A549 (cell line): ENCODE measurements around the gene UBXN2A.

ENCODE experiments used
- CTCF ChIP-seq: fragments of >200 bp; sonication (Bioruptor Twin); formaldehyde crosslinking; IDR thresholded peaks from 3 replicates; pipeline ENCODE4 v1.5.1; 2016
- HDAC2 ChIP-seq: fragments of 200-600 bp; sonication (generic); IDR thresholded peaks from 2 replicates; pipeline ENCODE4 v1.6.1; 2016
- NFE2L2 ChIP-seq: fragments of 150-350 bp; conservative IDR thresholded peaks from 2 replicates; pipeline ENCODE4 v1.6.1; 2014; ENCODE audit warnings: low read length
- RAD21 ChIP-seq, 2 experiments: fragments of >200 bp in 1 of 2; sonication (Bioruptor Twin) in 1 of 2; formaldehyde crosslinking in 1 of 2; IDR thresholded peaks in 1 of 2; conservative IDR thresholded peaks in 1 of 2; 2 replicates in 1 of 2; 3 replicates in 1 of 2; pipeline ENCODE4 v1.6.1; 2012 to 2018; ENCODE audit warnings: inconsistent platforms in 1 of 2
- RFX5 ChIP-seq: fragments of 450-650 bp; IDR thresholded peaks from 2 replicates; pipeline ENCODE4 v1.7.1; 2014; ENCODE audit warnings: antibody characterized with exemption, mild to moderate bottlenecking, moderate library complexity
- SMC3 ChIP-seq: fragments of >200 bp; sonication (Bioruptor Twin); formaldehyde crosslinking; IDR thresholded peaks from 3 replicates; pipeline ENCODE4 v1.6.1; 2018; ENCODE audit warnings: inconsistent platforms
- USF2 ChIP-seq: fragments of 450-650 bp; IDR thresholded peaks from 2 replicates; pipeline ENCODE4 v1.6.1; 2014; ENCODE audit warnings: antibody characterized with exemption

- TF ChIP-seq HDAC2 (no peak), SMC3 (no peak), CTCF (no peak), USF2 (no peak), RFX5 (no peak), RAD21 (conservative IDR thresholded peaks at IDR 0.05 in 1 of 2, IDR thresholded peaks at IDR 0.05 in 1 of 2) (no peak), NFE2L2 (no peak)
Measured at GRCh38 chr2:23994567-23994966, 54.3 kb downstream of the UBXN2A start.
